HL-60/S4 (cell line): Measurements from ENCODE around the gene TDRD9.

ENCODE experiments used
- in situ Hi-C: fragments of 300-500 bp; cut with MboI; formaldehyde crosslinking; loops from 2 replicates; pipeline ENCODE4 v1.14.3; 2022; ENCODE audit warnings: low sequenced_read_pairs

Gene TDRD9

GRCh38 chr14:104086661-104087461, 158.6 kb downstream of the TDRD9 start:
- in situ Hi-C loops, result no loop called here

- in situ Hi-C loops, result no loop called here
Measured at GRCh38 chr14:104087505-104087904, 159.2 kb downstream of the TDRD9 start.

- in situ Hi-C loops, result no loop called here
Measured at GRCh38 chr14:104087981-104088850, 160.0 kb downstream of the TDRD9 start.

- in situ Hi-C loops, result no loop called here
Measured at GRCh38 chr14:104090071-104090748, 162.0 kb downstream of the TDRD9 start.

- in situ Hi-C loops, result no loop called here
Measured at GRCh38 chr14:104091061-104091926, 163.0 kb downstream of the TDRD9 start.

GRCh38 chr14:104091927-104092771, 163.9 kb downstream of the TDRD9 start:
- in situ Hi-C loops, result no loop called here

- in situ Hi-C loops, result no loop called here
Measured at GRCh38 chr14:104092931-104093365, 164.7 kb downstream of the TDRD9 start.

GRCh38 chr14:104093366-104094055, 165.3 kb downstream of the TDRD9 start:
- in situ Hi-C loops, result no loop called here

GRCh38 chr14:104094056-104094708, 165.9 kb downstream of the TDRD9 start:
- in situ Hi-C loops, result no loop called here

GRCh38 chr14:104094709-104095425, 166.6 kb downstream of the TDRD9 start:
- in situ Hi-C loops, result no loop called here

- in situ Hi-C loops, result no loop called here
Measured at GRCh38 chr14:104095426-104096310, 167.4 kb downstream of the TDRD9 start.

GRCh38 chr14:104096318-104096717, 168.1 kb downstream of the TDRD9 start:
- in situ Hi-C loops, result no loop called here

GRCh38 chr14:104096751-104097700, 168.8 kb downstream of the TDRD9 start:
- in situ Hi-C loops, result no loop called here

GRCh38 chr14:104098272-104099095, 170.2 kb downstream of the TDRD9 start:
- in situ Hi-C loops, result no loop called here
